NCI-H1417 (cell line): ENCODE measurements around the gene FBXL19.

Experiments
- DNase-seq, 3 experiments: peaks; one replicate each; lab custom pipeline; 2025; lab: John Stamatoyannopoulos, UW

FBXL19 gene

GRCh38 chr16:30964574-30965226 is 41.3 kb downstream of the FBXL19 start:
- DNase-seq = no peak

DNA sequence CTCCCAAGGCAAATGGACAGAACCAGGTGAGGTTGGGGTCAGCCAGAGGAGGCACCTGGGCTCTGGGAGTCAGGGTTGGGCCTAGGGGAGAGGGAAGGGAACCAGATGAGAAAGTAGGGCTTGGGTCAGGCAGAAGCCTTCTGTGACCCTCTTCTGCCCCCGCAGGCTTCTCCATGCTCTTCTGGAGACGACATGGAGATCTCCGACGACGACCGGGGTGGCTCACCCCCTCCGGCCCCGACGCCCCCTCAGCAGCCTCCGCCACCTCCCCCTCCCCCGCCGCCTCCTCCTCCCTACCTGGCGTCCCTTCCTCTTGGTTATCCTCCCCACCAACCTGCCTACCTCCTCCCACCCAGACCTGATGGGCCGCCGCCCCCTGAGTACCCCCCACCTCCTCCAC is 42.1 kb downstream of the FBXL19 start:
- no peak for DNase-seq

DNA sequence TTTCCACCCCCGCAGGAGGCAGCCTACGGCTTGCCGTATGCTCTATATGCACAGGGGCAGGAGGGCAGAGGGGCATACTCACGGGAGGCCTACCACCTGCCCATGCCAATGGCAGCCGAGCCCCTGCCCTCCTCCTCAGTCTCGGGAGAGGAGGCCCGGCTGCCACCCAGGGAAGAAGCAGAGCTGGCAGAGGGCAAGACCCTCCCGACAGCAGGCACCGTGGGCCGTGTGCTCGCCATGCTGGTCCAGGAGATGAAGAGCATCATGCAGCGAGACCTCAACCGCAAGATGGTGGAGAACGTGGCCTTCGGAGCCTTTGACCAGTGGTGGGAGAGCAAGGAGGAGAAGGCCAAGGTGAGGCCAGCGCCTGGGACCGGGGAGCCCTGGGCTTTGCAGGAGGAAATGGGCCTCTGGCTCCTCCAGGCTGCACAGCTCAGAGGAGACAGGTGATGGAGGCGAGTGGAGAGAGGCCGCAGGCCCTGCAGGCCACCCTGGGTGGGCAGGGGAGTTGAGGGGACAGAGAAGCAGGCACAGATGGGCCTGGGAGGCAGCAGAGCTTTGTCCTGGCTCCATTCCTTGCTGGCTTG is 42.8 kb downstream of the FBXL19 start:
- DNase-seq = no peak

GRCh38 chr16:30967795-30968194 is 44.4 kb downstream of the FBXL19 start:
- DNase-seq = no peak

GRCh38 chr16:30969246-30969842 is 46.0 kb downstream of the FBXL19 start:
- no peak for DNase-seq

GRCh38 chr16:30971298-30971697 is 47.9 kb downstream of the FBXL19 start:
- DNase-seq = no peak

- DNase-seq = no peak
These were observed 49.5 kb downstream of the FBXL19 start for GRCh38 chr16:30972872-30973271.

GRCh38 chr16:30974348-30974747 is 51.0 kb downstream of the FBXL19 start:
- DNase-seq = no peak

DNA sequence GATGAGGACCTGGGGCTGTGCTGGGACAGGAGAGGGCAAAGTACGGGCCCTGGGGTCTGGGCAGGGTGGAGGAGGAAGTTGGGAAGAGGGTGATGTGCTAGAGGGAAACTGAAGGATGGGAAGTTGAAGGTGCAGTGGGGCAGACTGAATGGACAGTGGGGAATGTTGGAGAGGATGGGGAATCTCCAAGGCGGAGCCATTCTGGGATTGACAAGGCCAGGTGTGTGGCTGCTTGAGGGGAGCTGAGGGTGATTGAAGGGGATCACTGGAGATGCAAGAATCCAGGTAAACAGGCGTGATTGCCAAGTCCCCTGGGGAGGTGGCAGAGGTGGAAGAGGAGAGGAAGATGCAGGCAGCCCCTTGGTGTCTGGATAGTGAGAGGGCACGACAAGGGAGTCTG is 53.1 kb downstream of the FBXL19 start:
- DNase-seq = no peak

- DNase-seq = no peak
These were observed 54.1 kb downstream of the FBXL19 start for GRCh38 chr16:30977502-30977901.

DNA sequence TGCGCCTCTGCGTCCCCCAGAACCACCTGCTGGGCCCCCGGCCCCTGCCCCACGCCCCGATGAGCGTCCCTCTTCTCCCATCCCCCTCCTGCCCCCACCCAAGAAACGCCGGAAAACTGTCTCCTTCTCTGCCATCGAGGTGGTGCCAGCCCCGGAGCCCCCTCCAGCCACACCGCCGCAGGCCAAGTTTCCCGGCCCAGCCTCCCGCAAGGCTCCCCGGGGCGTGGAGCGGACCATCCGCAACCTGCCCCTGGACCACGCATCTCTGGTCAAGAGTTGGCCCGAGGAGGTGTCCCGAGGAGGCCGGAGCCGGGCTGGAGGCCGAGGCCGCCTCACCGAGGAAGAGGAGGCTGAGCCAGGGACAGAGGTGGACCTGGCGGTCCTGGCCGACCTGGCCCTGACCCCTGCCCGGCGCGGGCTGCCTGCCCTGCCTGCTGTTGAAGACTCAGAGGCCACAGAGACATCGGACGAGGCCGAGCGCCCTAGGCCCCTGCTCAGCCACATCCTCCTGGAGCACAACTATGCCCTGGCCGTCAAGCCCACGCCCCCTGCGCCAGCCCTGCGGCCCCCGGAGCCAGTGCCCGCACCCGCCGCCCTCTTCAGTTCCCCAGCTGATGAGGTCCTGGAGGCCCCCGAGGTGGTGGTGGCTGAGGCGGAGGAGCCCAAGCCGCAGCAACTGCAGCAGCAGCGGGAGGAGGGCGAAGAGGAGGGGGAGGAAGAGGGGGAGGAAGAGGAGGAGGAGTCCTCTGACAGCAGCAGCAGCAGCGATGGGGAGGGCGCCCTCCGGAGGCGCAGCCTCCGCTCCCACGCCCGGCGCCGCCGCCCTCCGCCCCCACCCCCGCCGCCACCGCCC is 56.0 kb downstream of the FBXL19 start:
- DNase-seq = no peak

- no peak for DNase-seq
These were observed 56.6 kb downstream of the FBXL19 start for GRCh38 chr16:30980023-30980371.

GRCh38 chr16:30980434-30980833 is 57.1 kb downstream of the FBXL19 start:
- no peak for DNase-seq

DNA sequence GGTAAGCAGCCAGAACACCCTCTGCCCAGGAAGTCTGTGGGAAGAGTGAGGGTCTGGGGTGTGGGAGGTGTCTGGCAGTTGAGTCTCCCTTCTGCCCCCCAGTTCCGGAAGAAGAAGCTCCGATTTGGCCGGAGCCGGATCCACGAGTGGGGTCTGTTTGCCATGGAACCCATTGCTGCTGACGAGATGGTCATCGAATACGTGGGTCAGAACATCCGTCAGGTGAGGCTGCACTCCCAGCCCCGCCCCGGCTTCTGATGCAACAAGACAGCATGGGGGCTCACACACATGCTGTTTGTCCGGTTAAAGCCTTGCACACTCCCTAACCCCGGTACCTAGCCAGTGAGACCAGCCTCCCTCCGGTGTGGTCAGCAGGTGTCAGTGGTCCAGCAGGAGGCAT is 57.6 kb downstream of the FBXL19 start:
- DNase-seq = no peak

- DNase-seq = no peak
These were observed 59.3 kb downstream of the FBXL19 start for GRCh38 chr16:30982548-30983288.

- DNase-seq = no peak
These were observed 60.0 kb downstream of the FBXL19 start for GRCh38 chr16:30983289-30983889.

DNA sequence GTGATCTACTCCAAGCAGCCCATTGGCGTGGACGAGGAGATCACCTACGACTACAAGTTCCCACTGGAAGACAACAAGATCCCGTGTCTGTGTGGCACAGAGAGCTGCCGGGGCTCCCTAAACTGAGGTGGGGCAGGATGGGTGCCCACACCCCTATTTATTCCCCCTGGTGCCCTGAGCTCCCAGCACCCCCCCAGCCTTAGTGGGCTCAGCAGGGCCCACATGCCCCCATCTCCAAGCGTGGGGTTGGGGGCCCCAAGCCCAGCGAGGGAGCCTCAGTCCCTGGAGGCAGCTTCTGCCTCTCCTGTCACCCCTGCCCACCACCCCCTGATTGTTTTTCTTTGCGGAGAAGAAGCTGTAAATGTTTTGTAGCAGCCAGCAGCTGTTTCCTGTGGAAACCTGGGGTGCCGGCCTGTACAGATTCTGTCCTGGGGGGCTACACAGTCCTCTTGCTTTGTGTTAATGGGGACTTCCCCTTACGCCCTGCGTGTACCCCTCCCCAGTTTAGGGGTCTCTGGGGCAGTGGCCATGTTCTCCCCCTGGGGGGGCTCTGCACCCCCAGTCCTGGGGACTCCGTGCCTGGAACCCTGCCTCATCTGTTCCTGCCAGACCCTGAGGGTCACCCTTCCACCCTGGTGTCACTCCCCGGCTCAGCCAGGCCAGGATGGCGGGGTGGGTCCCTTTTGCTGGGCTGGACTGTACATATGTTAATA is 60.7 kb downstream of the FBXL19 start:
- no peak for DNase-seq

GRCh38 chr16:30984669-30985400 is 61.5 kb downstream of the FBXL19 start, which contains the start of gene HSD3B7:
Gene HSD3B7, plus strand, starts transcription at chr16:30985207. Its CDS starts 452 bp downstream, at chr16:30985659.
- peak; percentile 36 to 72 (median 59) for DNase-seq

- DNase-seq = peak in 2 of 3 experiments; percentile 62 to 80
These were observed 62.2 kb downstream of the FBXL19 start for GRCh38 chr16:30985401-30986128.
